SK-N-SH treated with all-trans-retinoic acid at 6 μM for 48 hours (cell line): ENCODE measurements around the gene EIF4H.

Source experiments
- ATAC-seq: fragments of 200-7000 bp; cut with Tn5 transposase; 3 replicates; pipeline ENCODE4 v1.9.1; 2020; ENCODE audit warnings: mild to moderate bottlenecking, moderate library complexity
- ARNTL ChIP-seq: fragments of 450-650 bp; formaldehyde crosslinking; IDR thresholded peaks from 2 replicates; pipeline ENCODE4 v1.5.0; 2020; ENCODE audit warnings: low read depth, mild to moderate bottlenecking, moderate library complexity, borderline replicate concordance
- BACH2 ChIP-seq: fragments of 250-450 bp; sonication (Bioruptor Pico); IDR thresholded peaks from 2 replicates; pipeline ENCODE4 v1.9.0; 2021; ENCODE audit warnings: mild to moderate bottlenecking, borderline replicate concordance
- CREB5 ChIP-seq: fragments of 250-450 bp; sonication (Bioruptor Pico); IDR thresholded peaks from 2 replicates; pipeline ENCODE4 v1.5.1; 2020; ENCODE audit warnings: low read depth, mild to moderate bottlenecking, moderate library complexity
- CSDC2 ChIP-seq: fragments of 250-450 bp; sonication (Bioruptor Pico); IDR thresholded peaks from 2 replicates; pipeline ENCODE4 v1.5.0; 2020; ENCODE audit warnings: mild to moderate bottlenecking, moderate library complexity
- ESRRG ChIP-seq: fragments of 250-450 bp; sonication (Bioruptor Pico); IDR thresholded peaks from 2 replicates; pipeline ENCODE4 v1.6.1; 2021; ENCODE audit warnings: mild to moderate bottlenecking
- GLIS3 ChIP-seq: fragments of 250-450 bp; sonication (Bioruptor Pico); IDR thresholded peaks from 2 replicates; pipeline ENCODE4 v1.5.0; 2020; ENCODE audit warnings: mild to moderate bottlenecking, moderate library complexity
- ISL1 ChIP-seq: fragments of 250-450 bp; sonication (Bioruptor Pico); IDR thresholded peaks from 2 replicates; pipeline ENCODE4 v2.1.2; 2022; ENCODE audit warnings: mild to moderate bottlenecking, moderate library complexity
- OSR1 ChIP-seq: fragments of 250-450 bp; sonication (Bioruptor Pico); IDR thresholded peaks from 2 replicates; pipeline ENCODE4 v1.8.0; 2022; ENCODE audit warnings: moderate library complexity, mild to moderate bottlenecking, inconsistent platforms
- PATZ1 ChIP-seq: fragments of 250-450 bp; sonication (Bioruptor Pico); IDR thresholded peaks from 2 replicates; pipeline ENCODE4 v1.8.0; 2020; ENCODE audit warnings: mild to moderate bottlenecking, moderate library complexity, borderline replicate concordance
- POU6F1 ChIP-seq: fragments of 250-450 bp; sonication (Bioruptor Pico); IDR thresholded peaks from 2 replicates; pipeline ENCODE4 v1.8.0; 2021; ENCODE audit warnings: low read depth, mild to moderate bottlenecking, moderate library complexity, borderline replicate concordance
- PPARA ChIP-seq: fragments of 250-450 bp; sonication (Bioruptor Pico); IDR thresholded peaks from 2 replicates; pipeline ENCODE4 v1.5.0; 2020; ENCODE audit warnings: mild to moderate bottlenecking, borderline replicate concordance
- RARB ChIP-seq: fragments of 250-450 bp; sonication (Bioruptor Pico); IDR thresholded peaks from 2 replicates; pipeline ENCODE4 v1.8.0; 2021; ENCODE audit warnings: mild to moderate bottlenecking, moderate library complexity
- SNAI2 ChIP-seq: fragments of 250-450 bp; sonication (Bioruptor Pico); IDR thresholded peaks from 2 replicates; pipeline ENCODE4 v1.5.0; 2020; ENCODE audit warnings: mild to moderate bottlenecking, moderate library complexity
- TCF4 ChIP-seq: fragments of 250-450 bp; sonication (Bioruptor Pico); IDR thresholded peaks from 2 replicates; pipeline ENCODE4 v1.8.0; 2021; ENCODE audit warnings: mild to moderate bottlenecking, moderate library complexity, borderline replicate concordance
- TOX ChIP-seq: fragments of 250-450 bp; sonication (Bioruptor Pico); IDR thresholded peaks from 2 replicates; pipeline ENCODE4 v1.8.0; 2021; ENCODE audit warnings: mild to moderate bottlenecking, moderate library complexity, borderline replicate concordance
- TSHZ2 ChIP-seq: fragments of 250-450 bp; sonication (Bioruptor Pico); IDR thresholded peaks from 2 replicates; pipeline ENCODE4 v1.5.0; 2020; ENCODE audit warnings: mild to moderate bottlenecking, moderate library complexity
- ZC3H10 ChIP-seq: fragments of 250-450 bp; sonication (Bioruptor Pico); IDR thresholded peaks from 2 replicates; pipeline ENCODE4 v1.5.1; 2021; ENCODE audit warnings: mild to moderate bottlenecking, moderate library complexity
- ZFP3 ChIP-seq: fragments of 250-450 bp; sonication (Bioruptor Pico); IDR thresholded peaks from 2 replicates; pipeline ENCODE4 v1.5.0; 2020; ENCODE audit warnings: mild to moderate bottlenecking, moderate library complexity
- ZFP30 ChIP-seq: fragments of 450-650 bp; formaldehyde crosslinking; IDR thresholded peaks from 2 replicates; pipeline ENCODE4 v1.5.0; 2022; ENCODE audit warnings: mild to moderate bottlenecking, moderate library complexity
- ZNF565 ChIP-seq: fragments of 450-650 bp; formaldehyde crosslinking; conservative IDR thresholded peaks from 2 replicates; pipeline ENCODE4 v1.5.0; 2020; ENCODE audit warnings: low read depth, mild to moderate bottlenecking, moderate library complexity
- ZNF70 ChIP-seq: fragments of 450-650 bp; formaldehyde crosslinking; IDR thresholded peaks from 2 replicates; pipeline ENCODE4 v1.5.0; 2020; ENCODE audit warnings: mild to moderate bottlenecking, moderate library complexity
- ZNF8 ChIP-seq: fragments of 450-650 bp; formaldehyde crosslinking; IDR thresholded peaks from 2 replicates; pipeline ENCODE4 v1.5.0; 2020; ENCODE audit warnings: mild to moderate bottlenecking, moderate library complexity

Gene EIF4H

GRCh38 chr7:74226633-74227032 lies 52.5 kb downstream of the EIF4H start:
- ATAC-seq, result no peak
- no peak for TF ChIP-seq ESRRG (CRISPR knock-in tag)
- TF ChIP-seq PATZ1 (CRISPR knock-in tag), result no peak
- TF ChIP-seq ARNTL, result no peak
- TF ChIP-seq ZNF70 (CRISPR knock-in tag), result no peak
- no peak for TF ChIP-seq CREB5
- TF ChIP-seq ZNF565, result no peak
- no peak for TF ChIP-seq ZNF8 (CRISPR knock-in tag)
- no peak for TF ChIP-seq ISL1 (CRISPR knock-in tag)
- no peak for TF ChIP-seq ZFP30 (CRISPR knock-in tag)
- no peak for TF ChIP-seq CSDC2 (CRISPR knock-in tag)
- no peak for TF ChIP-seq TOX
- no peak for TF ChIP-seq PPARA (CRISPR knock-in tag)
- TF ChIP-seq POU6F1 (CRISPR knock-in tag), result no peak
- TF ChIP-seq SNAI2 (CRISPR knock-in tag), result no peak
- TF ChIP-seq RARB (CRISPR knock-in tag), result no peak

GRCh38 chr7:74228951-74229900 lies 55.1 kb downstream of the EIF4H start:
- TF ChIP-seq GLIS3 (CRISPR knock-in tag), result no peak
- ATAC-seq, result no peak

GRCh38 chr7:74230446-74231231 lies 56.5 kb downstream of the EIF4H start:
- ATAC-seq, result no peak
- no peak for TF ChIP-seq OSR1
- no peak for TF ChIP-seq CREB5
- no peak for TF ChIP-seq ZFP30 (CRISPR knock-in tag)
- no peak for TF ChIP-seq ZC3H10
- no peak for TF ChIP-seq BACH2 (CRISPR knock-in tag)
- no peak for TF ChIP-seq SNAI2 (CRISPR knock-in tag)
- TF ChIP-seq TSHZ2, result no peak
- TF ChIP-seq TCF4 (CRISPR knock-in tag), result no peak
- no peak for TF ChIP-seq ESRRG (CRISPR knock-in tag)
- TF ChIP-seq PATZ1 (CRISPR knock-in tag), result no peak
- TF ChIP-seq TOX, result no peak
- no peak for TF ChIP-seq ZNF565
- no peak for TF ChIP-seq ISL1 (CRISPR knock-in tag)
- TF ChIP-seq ZFP3 (CRISPR knock-in tag), result no peak
- no peak for TF ChIP-seq POU6F1 (CRISPR knock-in tag)
- no peak for TF ChIP-seq RARB (CRISPR knock-in tag)
- no peak for TF ChIP-seq ZNF8 (CRISPR knock-in tag)
